Measurements from ENCODE around the gene ATP1A4. TPM values are rescaled to one million over a fixed set of nuclear protein-coding genes. Genes with fewer than 3 reads are reported as not detected.

Gene ATP1A4
- polyA plus RNA-seq, 2 donors: 0.06 TPM; not detected in 1

- no peak overlapping the region for H3K4me3 ChIP-seq (ENCODE audit: low read depth in 1 of 2, low read length in 2 of 2)
- no peak overlapping the region for H3K27ac ChIP-seq (ENCODE audit: low read depth in 2 of 2, low read length in 1 of 2)
- H3K4me1 ChIP-seq (ENCODE audit: control insufficient read depth in 2 of 2, insufficient read depth in 2 of 2, low read length in 1 of 2): no peaks in the 10 kb centered on the region
- no peaks in the 10 kb centered on the region for H3K36me3 ChIP-seq (ENCODE audit: control insufficient read depth in 2 of 2, insufficient read depth in 2 of 2, low read length in 1 of 2)
- no peaks in the 10 kb centered on the region for H3K9me3 ChIP-seq (ENCODE audit: control insufficient read depth in 2 of 2, insufficient read depth in 1 of 2, low read depth in 1 of 2, low read length in 1 of 2)
- H3K27me3 ChIP-seq (ENCODE audit: control insufficient read depth in 1 of 2, insufficient read depth in 2 of 2, low read length in 2 of 2): no peaks in the 10 kb centered on the region
- WGBS, 2 donors: 86 to 90% methylated on average over 2 of the region's 2 CpGs
Measured at GRCh38 chr1:160178731-160179130, 27.3 kb downstream of the ATP1A4 start.

- WGBS, 2 donors: 75 to 79% methylated on average over 4 of the region's 4 CpGs
- Histone ChIP-seq H3K4me1 (ENCODE audit: control insufficient read depth in 2 of 2, insufficient read depth in 2 of 2, low read length in 1 of 2) (no peaks in the 10 kb centered on the region), H3K27me3 (ENCODE audit: control insufficient read depth in 1 of 2, insufficient read depth in 2 of 2, low read length in 2 of 2) (no peaks in the 10 kb centered on the region), H3K27ac (ENCODE audit: low read depth in 2 of 2, low read length in 1 of 2) (no peak overlapping the region), H3K4me3 (ENCODE audit: low read depth in 1 of 2, low read length in 2 of 2) (no peak overlapping the region), H3K36me3 (ENCODE audit: control insufficient read depth in 2 of 2, insufficient read depth in 2 of 2, low read length in 1 of 2) (no peaks in the 10 kb centered on the region), H3K9me3 (ENCODE audit: control insufficient read depth in 2 of 2, insufficient read depth in 1 of 2, low read depth in 1 of 2, low read length in 1 of 2) (no peaks in the 10 kb centered on the region)
Measured at GRCh38 chr1:160179336-160179735, 27.9 kb downstream of the ATP1A4 start.

GRCh38 chr1:160186246-160186645 lies 34.8 kb downstream of the ATP1A4 start:
- Histone ChIP-seq H3K27me3 (ENCODE audit: control insufficient read depth in 1 of 2, insufficient read depth in 2 of 2, low read length in 2 of 2) (no peaks in the 10 kb centered on the region), H3K4me1 (ENCODE audit: control insufficient read depth in 2 of 2, insufficient read depth in 2 of 2, low read length in 1 of 2) (no peaks in the 10 kb centered on the region), H3K9me3 (ENCODE audit: control insufficient read depth in 2 of 2, insufficient read depth in 1 of 2, low read depth in 1 of 2, low read length in 1 of 2) (no peaks in the 10 kb centered on the region), H3K27ac (ENCODE audit: low read depth in 2 of 2, low read length in 1 of 2) (no peak overlapping the region), H3K36me3 (ENCODE audit: control insufficient read depth in 2 of 2, insufficient read depth in 2 of 2, low read length in 1 of 2) (no peaks in the 10 kb centered on the region), H3K4me3 (ENCODE audit: low read depth in 1 of 2, low read length in 2 of 2) (no peak overlapping the region)
- 91 to 92% methylated on average over 7 of the region's 7 CpGs for whole genome bisulfite sequencing, 2 donors

GRCh38 chr1:160186729-160187128 lies 35.3 kb downstream of the ATP1A4 start:
- Histone ChIP-seq H3K27me3 (ENCODE audit: control insufficient read depth in 1 of 2, insufficient read depth in 2 of 2, low read length in 2 of 2) (no peaks in the 10 kb centered on the region), H3K36me3 (ENCODE audit: control insufficient read depth in 2 of 2, insufficient read depth in 2 of 2, low read length in 1 of 2) (no peaks in the 10 kb centered on the region), H3K27ac (ENCODE audit: low read depth in 2 of 2, low read length in 1 of 2) (no peak overlapping the region), H3K4me3 (ENCODE audit: low read depth in 1 of 2, low read length in 2 of 2) (no peak overlapping the region), H3K9me3 (ENCODE audit: control insufficient read depth in 2 of 2, insufficient read depth in 1 of 2, low read depth in 1 of 2, low read length in 1 of 2) (no peaks in the 10 kb centered on the region), H3K4me1 (ENCODE audit: control insufficient read depth in 2 of 2, insufficient read depth in 2 of 2, low read length in 1 of 2) (no peaks in the 10 kb centered on the region)
- WGBS, 2 donors: 66 to 67% methylated on average over 2 of the region's 2 CpGs

- Histone ChIP-seq H3K27me3 (ENCODE audit: control insufficient read depth in 1 of 2, insufficient read depth in 2 of 2, low read length in 2 of 2) (no peaks in the 10 kb centered on the region), H3K4me3 (ENCODE audit: low read depth in 1 of 2, low read length in 2 of 2) (no peak overlapping the region), H3K9me3 (ENCODE audit: control insufficient read depth in 2 of 2, insufficient read depth in 1 of 2, low read depth in 1 of 2, low read length in 1 of 2) (no peaks in the 10 kb centered on the region), H3K27ac (ENCODE audit: low read depth in 2 of 2, low read length in 1 of 2) (no peak overlapping the region), H3K4me1 (ENCODE audit: control insufficient read depth in 2 of 2, insufficient read depth in 2 of 2, low read length in 1 of 2) (no peaks in the 10 kb centered on the region), H3K36me3 (ENCODE audit: control insufficient read depth in 2 of 2, insufficient read depth in 2 of 2, low read length in 1 of 2) (no peaks in the 10 kb centered on the region)
- 76 to 81% methylated on average over 7 of the region's 7 CpGs for WGBS, 2 donors
Measured at GRCh38 chr1:160187407-160187806, 36.0 kb downstream of the ATP1A4 start.

- WGBS, 2 donors: 84 to 87% methylated on average over 7 of the region's 7 CpGs
- no peaks in the 10 kb centered on the region for H3K9me3 ChIP-seq (ENCODE audit: control insufficient read depth in 2 of 2, insufficient read depth in 1 of 2, low read depth in 1 of 2, low read length in 1 of 2)
- H3K36me3 ChIP-seq (ENCODE audit: control insufficient read depth in 2 of 2, insufficient read depth in 2 of 2, low read length in 1 of 2): no peaks in the 10 kb centered on the region
- H3K27me3 ChIP-seq (ENCODE audit: control insufficient read depth in 1 of 2, insufficient read depth in 2 of 2, low read length in 2 of 2): no peaks in the 10 kb centered on the region
- H3K4me3 ChIP-seq (ENCODE audit: low read depth in 1 of 2, low read length in 2 of 2): no peak overlapping the region
- no peak overlapping the region for H3K27ac ChIP-seq (ENCODE audit: low read depth in 2 of 2, low read length in 1 of 2)
- no peaks in the 10 kb centered on the region for H3K4me1 ChIP-seq (ENCODE audit: control insufficient read depth in 2 of 2, insufficient read depth in 2 of 2, low read length in 1 of 2)
Measured at GRCh38 chr1:160188341-160188740, 36.9 kb downstream of the ATP1A4 start.

GRCh38 chr1:160189649-160190625 lies 38.5 kb downstream of the ATP1A4 start, which contains the start of gene CASQ1:
TSS of gene CASQ1 (plus strand) at chr1:160190575. CDS start at chr1:160190752, 177 bp downstream.
- 59 to 68% methylated on average over 15 of the region's 15 CpGs for WGBS, 2 donors
- H3K4me3 ChIP-seq (ENCODE audit: low read depth in 1 of 2, low read length in 2 of 2): no peak within 1 kb of the TSS
- H3K27me3 ChIP-seq (ENCODE audit: control insufficient read depth in 1 of 2, insufficient read depth in 2 of 2, low read length in 2 of 2): no peaks in the 10 kb centered on the region
- H3K4me1 ChIP-seq (ENCODE audit: control insufficient read depth in 2 of 2, insufficient read depth in 2 of 2, low read length in 1 of 2): peaks cover 0 to 4% of the 10 kb centered on the region in 2 donors
- H3K9me3 ChIP-seq (ENCODE audit: control insufficient read depth in 2 of 2, insufficient read depth in 1 of 2, low read depth in 1 of 2, low read length in 1 of 2): no peaks in the 10 kb centered on the region
- no peak within 1 kb of the TSS for H3K27ac ChIP-seq (ENCODE audit: low read depth in 2 of 2, low read length in 1 of 2)
- H3K36me3 ChIP-seq (ENCODE audit: control insufficient read depth in 2 of 2, insufficient read depth in 2 of 2, low read length in 1 of 2): no peaks in the 10 kb centered on the region

GRCh38 chr1:160191756-160192155 lies 40.4 kb downstream of the ATP1A4 start:
- 84 to 94% methylated on average over 3 of the region's 3 CpGs for WGBS, 2 donors

GRCh38 chr1:160192234-160192633 lies 40.8 kb downstream of the ATP1A4 start:
- no peaks in the 10 kb centered on the region for H3K27me3 ChIP-seq (ENCODE audit: control insufficient read depth in 1 of 2, insufficient read depth in 2 of 2, low read length in 2 of 2)
- no peak overlapping the region for H3K4me3 ChIP-seq (ENCODE audit: low read depth in 1 of 2, low read length in 2 of 2)
- H3K4me1 ChIP-seq (ENCODE audit: control insufficient read depth in 2 of 2, insufficient read depth in 2 of 2, low read length in 1 of 2): peaks cover 0 to 4% of the 10 kb centered on the region in 2 donors
- H3K9me3 ChIP-seq (ENCODE audit: control insufficient read depth in 2 of 2, insufficient read depth in 1 of 2, low read depth in 1 of 2, low read length in 1 of 2): no peaks in the 10 kb centered on the region
- H3K27ac ChIP-seq (ENCODE audit: low read depth in 2 of 2, low read length in 1 of 2): no peak overlapping the region
- H3K36me3 ChIP-seq (ENCODE audit: control insufficient read depth in 2 of 2, insufficient read depth in 2 of 2, low read length in 1 of 2): no peaks in the 10 kb centered on the region

More at GRCh38 chr1:160191756-160192155, 40.4 kb downstream of the ATP1A4 start:
- Histone ChIP-seq H3K27ac (ENCODE audit: low read depth in 2 of 2, low read length in 1 of 2) (no peak overlapping the region), H3K4me3 (ENCODE audit: low read depth in 1 of 2, low read length in 2 of 2) (no peak overlapping the region), H3K36me3 (ENCODE audit: control insufficient read depth in 2 of 2, insufficient read depth in 2 of 2, low read length in 1 of 2) (no peaks in the 10 kb centered on the region), H3K9me3 (ENCODE audit: control insufficient read depth in 2 of 2, insufficient read depth in 1 of 2, low read depth in 1 of 2, low read length in 1 of 2) (no peaks in the 10 kb centered on the region), H3K4me1 (ENCODE audit: control insufficient read depth in 2 of 2, insufficient read depth in 2 of 2, low read length in 1 of 2) (peaks cover 0 to 4% of the 10 kb centered on the region in 2 donors), H3K27me3 (ENCODE audit: control insufficient read depth in 1 of 2, insufficient read depth in 2 of 2, low read length in 2 of 2) (no peaks in the 10 kb centered on the region)

Measured in esophagus (tissue), 2 donors.